CD4-positive, alpha-beta T cell treated with Interleukin-4 for 4 hours (primary cell): Measurements from ENCODE around the gene RTEL1.
"Not testable (repeated sequence)": the region's sequence is repeated elsewhere in the genome, so short reads cannot be mapped to it uniquely, and the experiment has no call there.

ENCODE experiments used
- DNase-seq: peaks from one replicate; pipeline ENCODE4 v3.0.0-alpha.2; 2020

RTEL1 gene

GRCh38 chr20:63652192-63652980 lies 5.7 kb upstream of the RTEL1 start:
- no peak for DNase-seq

- DNase-seq, result peak; percentile 74
Observed at GRCh38 chr20:63653041-63653973, 4.8 kb upstream of the RTEL1 start, which contains the start of gene STMN3. Gene STMN3, minus strand, starts transcription at chr20:63653424. Its CDS starts 79 bp downstream, at chr20:63653345.

GRCh38 chr20:63653974-63654668 lies 4.0 kb upstream of the RTEL1 start:
- DNase-seq, result no peak

GRCh38 chr20:63655249-63655648 lies 2.9 kb upstream of the RTEL1 start:
- no peak for DNase-seq

- no peak for DNase-seq
Observed at GRCh38 chr20:63656451-63656850, 1.7 kb upstream of the RTEL1 start.

- DNase-seq, result no peak
Observed at GRCh38 chr20:63657260-63657936, 714 bp upstream of the RTEL1 start.

GRCh38 chr20:63658749-63659187 lies 656 bp downstream of the RTEL1 start:
- no peak for DNase-seq

- no peak for DNase-seq
Observed at GRCh38 chr20:63659370-63659769, 1.3 kb downstream of the RTEL1 start.

GRCh38 chr20:63660174-63660573 lies 2.1 kb downstream of the RTEL1 start:
- not testable (repeated sequence) for DNase-seq

- no peak for DNase-seq
Observed at GRCh38 chr20:63660622-63661021, 2.5 kb downstream of the RTEL1 start.

- DNase-seq, result no peak
Observed at GRCh38 chr20:63661108-63661507, 3.0 kb downstream of the RTEL1 start.

GRCh38 chr20:63661959-63662812 lies 4.1 kb downstream of the RTEL1 start:
- no peak for DNase-seq

- no peak for DNase-seq
Observed at GRCh38 chr20:63662813-63663189, 4.7 kb downstream of the RTEL1 start.

- no peak for DNase-seq
Observed at GRCh38 chr20:63663332-63664066, 5.4 kb downstream of the RTEL1 start.

- no peak for DNase-seq
Observed at GRCh38 chr20:63664143-63664851, 6.2 kb downstream of the RTEL1 start.

- DNase-seq, result no peak
Observed at GRCh38 chr20:63664861-63665594, 6.9 kb downstream of the RTEL1 start.

- no peak for DNase-seq
Observed at GRCh38 chr20:63665708-63666107, 7.6 kb downstream of the RTEL1 start.

GRCh38 chr20:63667858-63668257 lies 9.7 kb downstream of the RTEL1 start:
- no peak for DNase-seq

- DNase-seq, result no peak
Observed at GRCh38 chr20:63668351-63668750, 10.2 kb downstream of the RTEL1 start.
